Right atrium auricular region (tissue), 2 donors: ENCODE data around the gene RBM48. TPM values are rescaled to one million over a fixed set of nuclear protein-coding genes. Genes with fewer than 3 reads are reported as not detected.

ENCODE experiments used
- DNase-seq: peaks from one replicate; pipeline ENCODE4 v3.0.0-alpha.2; 2019; ENCODE audit warnings: low spot score
- H3K27ac ChIP-seq, 2 donors: fragments of 200-600 bp; sonication (generic); 1 replicate in 1 of 2; 2 replicates in 1 of 2; pipeline ENCODE4 v1.5.1; 2016 to 2019
- H3K27me3 ChIP-seq, 2 donors: fragments of 200-600 bp; sonication (generic); one replicate each; pipeline versions ENCODE4 v1.5.1 to v1.6.0; 2017 to 2019
- H3K36me3 ChIP-seq: fragments of 200-600 bp; sonication (generic); one replicate; pipeline ENCODE4 v1.5.1; 2016
- H3K4me1 ChIP-seq, 2 donors: fragments of 200-600 bp; sonication (generic); one replicate each; pipeline versions ENCODE4 v1.5.1 to v1.6.0; 2017 to 2019
- H3K4me3 ChIP-seq, 2 donors: fragments of 200-600 bp; sonication (generic); 1 replicate in 1 of 2; 2 replicates in 1 of 2; pipeline ENCODE4 v1.5.1; 2017 to 2019; ENCODE audit warnings: mild to moderate bottlenecking in 1 of 2, moderate library complexity in 1 of 2
- H3K9me3 ChIP-seq, 2 donors: fragments of 200-600 bp; sonication (generic); one replicate each; pipeline ENCODE4 v1.5.1; 2019
- CTCF ChIP-seq, 2 donors: fragments of 200-600 bp; sonication (generic); IDR thresholded peaks; one replicate each; pipeline ENCODE4 v1.5.1; 2019; ENCODE audit warnings: antibody characterized with exemption in 2 of 2
- total RNA-seq, 2 donors: library from RNA; depleted of rRNA; stranded (reverse); fragments of >200 nt; gene quantifications; one replicate each; pipeline ENCODE4 v1.1.0, GENCODE V29; 2016

Gene RBM48
- total RNA-seq, 2 donors from 2014 or later, result 7.3 to 8.9 TPM

- Histone ChIP-seq H3K27ac (no peak overlapping the region), H3K4me1 (no peaks in the 10 kb centered on the region), H3K36me3 (peaks cover 27% of the 10 kb centered on the region), H3K27me3 (no peaks in the 10 kb centered on the region), H3K4me3 (no peak overlapping the region), H3K9me3 (no peaks in the 10 kb centered on the region)
- TF ChIP-seq CTCF (IDR thresholded peaks at IDR 0.05), result no peak
- no peak for DNase-seq
These were observed 19.6 kb upstream of the RBM48 start for GRCh38 chr7:92508946-92509345.

- Histone ChIP-seq H3K9me3 (no peaks in the 10 kb centered on the region), H3K4me3 (no peak overlapping the region), H3K4me1 (no peaks in the 10 kb centered on the region), H3K27ac (no peak overlapping the region), H3K36me3 (peaks cover 33% of the 10 kb centered on the region), H3K27me3 (no peaks in the 10 kb centered on the region)
- DNase-seq, result no peak
- TF ChIP-seq CTCF (IDR thresholded peaks at IDR 0.05), result no peak
These were observed 15.3 kb upstream of the RBM48 start for GRCh38 chr7:92513167-92513902.

GRCh38 chr7:92517631-92518030 lies 11.0 kb upstream of the RBM48 start:
- Histone ChIP-seq H3K27ac (no peak overlapping the region), H3K4me3 (no peak overlapping the region), H3K9me3 (no peaks in the 10 kb centered on the region), H3K4me1 (no peaks in the 10 kb centered on the region), H3K36me3 (peaks cover 40% of the 10 kb centered on the region), H3K27me3 (no peaks in the 10 kb centered on the region)
- DNase-seq, result no peak
- TF ChIP-seq CTCF (IDR thresholded peaks at IDR 0.05), result no peak

- no peak for DNase-seq
- Histone ChIP-seq H3K4me1 (no peaks in the 10 kb centered on the region), H3K4me3 (no peak overlapping the region), H3K27me3 (no peaks in the 10 kb centered on the region), H3K9me3 (no peaks in the 10 kb centered on the region), H3K36me3 (peaks cover 28% of the 10 kb centered on the region), H3K27ac (no peak overlapping the region)
- TF ChIP-seq CTCF (IDR thresholded peaks at IDR 0.05), result no peak
These were observed 8.6 kb upstream of the RBM48 start for GRCh38 chr7:92520024-92520423.

- Histone ChIP-seq H3K4me1 (peaks cover 0 to 11% of the 10 kb centered on the region in 2 donors), H3K9me3 (no peaks in the 10 kb centered on the region), H3K4me3 (no peak overlapping the region), H3K36me3 (peaks cover 7% of the 10 kb centered on the region), H3K27me3 (no peaks in the 10 kb centered on the region), H3K27ac (no peak overlapping the region)
- DNase-seq, result no peak
- no peak for TF ChIP-seq CTCF (IDR thresholded peaks at IDR 0.05)
These were observed 5.5 kb upstream of the RBM48 start for GRCh38 chr7:92523110-92523509.
